IPS-NIHi7 (cell line): Measurements from ENCODE around the gene RANBP9.

Experiments
- DNase-seq: peaks from one replicate; pipeline ENCODE4 v3.0.0; 2012; ENCODE audit warnings: mixed read lengths; ENCODE audit errors: extremely low spot score

Gene RANBP9

GRCh38 chr6:13710552-13711323 is 897 bp downstream of the RANBP9 start:
- peak; percentile 42 for DNase-seq

GRCh38 chr6:13709689-13710551 is 1.7 kb downstream of the RANBP9 start:
- DNase-seq: no peak

- DNase-seq: no peak
Measured at GRCh38 chr6:13708736-13709135, 2.9 kb downstream of the RANBP9 start.

- DNase-seq: no peak
Measured at GRCh38 chr6:13703496-13703895, 8.1 kb downstream of the RANBP9 start.

- no peak for DNase-seq
Measured at GRCh38 chr6:13702809-13703302, 8.8 kb downstream of the RANBP9 start.

- no peak for DNase-seq
Measured at GRCh38 chr6:13700232-13700631, 11.4 kb downstream of the RANBP9 start.

GRCh38 chr6:13698715-13699114 is 12.9 kb downstream of the RANBP9 start:
- no peak for DNase-seq

GRCh38 chr6:13697857-13698256 is 13.8 kb downstream of the RANBP9 start:
- DNase-seq: no peak

GRCh38 chr6:13696226-13696625 is 15.4 kb downstream of the RANBP9 start:
- DNase-seq: no peak

GRCh38 chr6:13695252-13695651 is 16.4 kb downstream of the RANBP9 start:
- DNase-seq: no peak

GRCh38 chr6:13694562-13694961 is 17.1 kb downstream of the RANBP9 start:
- DNase-seq: no peak

- no peak for DNase-seq
Measured at GRCh38 chr6:13689511-13690256, 22.0 kb downstream of the RANBP9 start.

- DNase-seq: no peak
Measured at GRCh38 chr6:13688692-13689196, 22.9 kb downstream of the RANBP9 start.

GRCh38 chr6:13687917-13688351 is 23.7 kb downstream of the RANBP9 start:
- no peak for DNase-seq

- DNase-seq: no peak
Measured at GRCh38 chr6:13684855-13685254, 26.8 kb downstream of the RANBP9 start.

- no peak for DNase-seq
Measured at GRCh38 chr6:13683038-13683437, 28.6 kb downstream of the RANBP9 start.

GRCh38 chr6:13682346-13682745 is 29.3 kb downstream of the RANBP9 start:
- no peak for DNase-seq

GRCh38 chr6:13681305-13682061 is 30.2 kb downstream of the RANBP9 start:
- no peak for DNase-seq

GRCh38 chr6:13680448-13680968 is 31.1 kb downstream of the RANBP9 start:
- no peak for DNase-seq

GRCh38 chr6:13679996-13680395 is 31.6 kb downstream of the RANBP9 start:
- DNase-seq: no peak
